ENCODE results near the gene BMP8B. TPM values are rescaled to one million over a fixed set of nuclear protein-coding genes. Genes with fewer than 3 reads are reported as not detected.

The BMP8B gene, protein sequence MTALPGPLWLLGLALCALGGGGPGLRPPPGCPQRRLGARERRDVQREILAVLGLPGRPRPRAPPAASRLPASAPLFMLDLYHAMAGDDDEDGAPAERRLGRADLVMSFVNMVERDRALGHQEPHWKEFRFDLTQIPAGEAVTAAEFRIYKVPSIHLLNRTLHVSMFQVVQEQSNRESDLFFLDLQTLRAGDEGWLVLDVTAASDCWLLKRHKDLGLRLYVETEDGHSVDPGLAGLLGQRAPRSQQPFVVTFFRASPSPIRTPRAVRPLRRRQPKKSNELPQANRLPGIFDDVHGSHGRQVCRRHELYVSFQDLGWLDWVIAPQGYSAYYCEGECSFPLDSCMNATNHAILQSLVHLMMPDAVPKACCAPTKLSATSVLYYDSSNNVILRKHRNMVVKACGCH
- total RNA-seq: not detected in 2 replicates

DNA sequence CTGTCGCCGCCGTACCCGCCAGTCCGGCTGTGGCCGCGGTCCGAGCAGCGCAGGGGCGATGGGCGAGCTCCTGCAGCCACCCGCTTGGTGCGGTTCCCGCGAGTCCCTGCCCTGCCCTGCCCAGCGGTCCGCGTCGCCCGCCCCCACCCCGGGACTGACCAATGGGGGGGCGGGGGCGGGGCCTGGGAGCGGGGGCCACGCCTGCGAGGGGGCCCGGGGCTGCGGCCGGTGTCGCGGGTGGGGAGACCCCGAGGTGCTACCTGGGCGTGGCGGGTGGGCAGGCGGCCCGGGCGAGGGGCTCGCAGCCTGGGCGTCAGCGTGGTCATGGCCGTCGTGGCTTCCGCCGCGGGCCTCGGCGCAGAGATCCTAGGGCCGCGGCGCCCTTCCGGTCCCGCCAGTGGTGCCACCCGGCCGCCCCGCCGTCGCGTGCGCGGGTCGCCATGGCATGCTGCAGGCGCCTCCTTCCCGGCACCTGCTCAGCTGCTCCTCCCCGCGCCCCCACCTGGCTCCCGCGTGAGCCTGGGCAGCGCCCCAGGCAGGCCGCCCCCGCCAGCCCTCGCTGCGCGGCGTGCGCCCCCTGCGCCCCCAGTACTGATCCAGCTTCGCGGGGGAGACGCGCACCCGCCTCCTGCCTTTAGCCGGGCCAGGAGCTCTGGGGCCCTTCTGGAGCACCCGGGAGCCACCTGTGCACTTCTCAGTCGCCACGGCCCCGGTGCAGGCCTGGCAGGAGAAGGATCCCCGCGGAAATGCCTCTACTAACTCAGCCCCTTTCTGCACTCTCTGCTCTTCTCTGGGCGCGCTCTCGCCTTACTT lies at the start of gene BMP8B:
Gene BMP8B (minus strand): TSS at position 108 of the 813 bp plus-strand sequence. CDS start 380 bp downstream, outside the sequence.

GRCh38 chr1:39771022-39771532 lies 17.6 kb downstream of the BMP8B start, which contains the start of gene OXCT2:
OXCT2 (minus strand) TSS chr1:39771348; CDS start chr1:39771255, 93 bp downstream.

GRCh38 chr1:39738622-39739366 lies 49.9 kb downstream of the BMP8B start, which contains the start of gene PPIE:
PPIE (plus strand) TSS chr1:39738882; CDS start chr1:39738901, 19 bp downstream.

Other genes starting within 250 kb of the BMP8B start
- 136 and 177 TPM in 2 replicates for gene PABPC4, start 212.1 kb downstream of the BMP8B start, total RNA-seq
- gene HEYL, start 149.2 kb downstream of the BMP8B start, total RNA-seq: 0.05 and 0.07 TPM in 2 replicates
- not detected in 2 replicates for gene NT5C1A, start 116.8 kb downstream of the BMP8B start, total RNA-seq
- not detected in 2 replicates for gene HPCAL4, start 97.4 kb downstream of the BMP8B start, total RNA-seq
- gene PPIE, start 50.0 kb downstream of the BMP8B start, total RNA-seq: 40.9 and 42.3 TPM in 2 replicates
- 0.73 and 2.7 TPM in 2 replicates for gene OXCT2, start 17.5 kb downstream of the BMP8B start, total RNA-seq
- 11.6 and 12.5 TPM in 2 replicates for gene TRIT1, start 94.6 kb upstream of the BMP8B start, total RNA-seq
- not detected in 2 replicates for gene MYCL, start 113.1 kb upstream of the BMP8B start, total RNA-seq
- gene MFSD2A, start 166.3 kb upstream of the BMP8B start, total RNA-seq: 3.1 TPM in 2 replicates